K562 (cell line): ENCODE data around the gene NEUROD4. TPM values are rescaled to one million over a fixed set of nuclear protein-coding genes. Genes with fewer than 3 reads are reported as not detected.

Source experiments
- ATAC-seq: fragments of 200-7000 bp; cut with Tn5 transposase; 3 replicates; pipeline ENCODE4 v1.9.1; 2020; ENCODE audit warnings: moderate library complexity
- BruUV-seq: library from RNA; stranded (reverse); fragments of 400-500 nt; replicated peaks from 2 replicates; lab custom pipeline; 2021; lab: Mats Ljungman, UMichigan
- CTCF ChIA-PET: fragments of 300-600 bp; formaldehyde crosslinking; extraction: SDS; loops from one replicate; lab custom pipeline; 2021; ENCODE audit warnings: low intra/inter-chr PET ratio; lab: Yijun Ruan, JAX
- POLR2A ChIA-PET: fragments of 300-600, 350-650 bp; sonication (Branson Sonifier 250); formaldehyde crosslinking; extraction: SDS; loops from one replicate; lab custom pipeline; 2021; ENCODE audit warnings: antibody characterized with exemption, inconsistent platforms; lab: Yijun Ruan, JAX
- DNase-seq, 4 experiments: peaks; one replicate each; pipeline versions ENCODE4 v3.0.0 to v3.0.0-alpha.2; 2011 to 2018; ENCODE audit warnings: low spot score in 3 of 4, mixed read lengths in 3 of 4; ENCODE audit errors: extremely low read depth in 1 of 4
- FAIRE-seq: peaks from 2 replicates; lab custom pipeline; 2011; peaks lifted over from hg19 to GRCh38; lab: Jason Lieb, UNC
- H2AFZ ChIP-seq: 2 replicates; pipeline ENCODE4 v1.6.0; 2011; ENCODE audit warnings: low read depth, low read length, control low read depth, inconsistent platforms
- H3K27ac ChIP-seq: fragments of 200-600 bp; 3 replicates; pipeline ENCODE4 v1.8.0; 2011; ENCODE audit warnings: low read depth, mild to moderate bottlenecking, control low read depth, inconsistent platforms, low read length, moderate library complexity, mixed read lengths; ENCODE audit errors: extremely low read depth
- H3K27me3 ChIP-seq, 2 experiments: fragments of 300-600 bp in 1 of 2; 2 replicates in 1 of 2; 3 replicates in 1 of 2; pipeline versions ENCODE4 v1.6.0 to v1.8.0; 2011; ENCODE audit warnings: inconsistent platforms in 2 of 2, low read length in 2 of 2, mild to moderate bottlenecking in 1 of 2, mixed read lengths in 1 of 2, moderate library complexity in 1 of 2; ENCODE audit not compliant: control insufficient read depth in 2 of 2, insufficient read depth in 2 of 2
- H3K36me3 ChIP-seq: fragments of 300-600 bp; 3 replicates; pipeline ENCODE4 v1.8.0; 2011; ENCODE audit warnings: mild to moderate bottlenecking, low read length, inconsistent platforms; ENCODE audit not compliant: control insufficient read depth, insufficient read depth
- H3K4me1 ChIP-seq, 2 experiments: fragments of 200-600 bp in 1 of 2; replicated peaks in 1 of 2; 2 replicates in 1 of 2; 3 replicates in 1 of 2; pipeline versions ENCODE4 v1.5.1 to v1.8.0; 2011; ENCODE audit warnings: inconsistent platforms in 2 of 2, low read length in 2 of 2, mild to moderate bottlenecking in 1 of 2, mixed read lengths in 1 of 2, moderate library complexity in 1 of 2; ENCODE audit not compliant: control insufficient read depth in 2 of 2, insufficient read depth in 2 of 2
- H3K4me2 ChIP-seq: 2 replicates; pipeline ENCODE4 v1.6.1; 2011; ENCODE audit warnings: low read length, control low read depth, inconsistent platforms, mixed read lengths; ENCODE audit not compliant: insufficient read depth
- H3K4me3 ChIP-seq: fragments of 200-600 bp; sonication (generic), shearing (Covaris generic); 2 replicates; pipeline ENCODE4 v1.5.1; 2016; ENCODE audit warnings: control low read depth, inconsistent platforms
- H3K79me2 ChIP-seq: fragments of 200-600 bp; 3 replicates; pipeline ENCODE4 v1.8.0; 2011; ENCODE audit warnings: low read length, inconsistent platforms; ENCODE audit not compliant: control insufficient read depth, insufficient read depth
- H3K9ac ChIP-seq, 2 experiments: 2 replicates each; pipeline versions ENCODE4 v1.6.0 to v1.6.1; 2011; ENCODE audit warnings: low read depth in 2 of 2, low read length in 2 of 2, control low read depth in 1 of 2, inconsistent platforms in 1 of 2, mild to moderate bottlenecking in 1 of 2, mixed read lengths in 1 of 2; ENCODE audit not compliant: insufficient read depth in 1 of 2
- H3K9me1 ChIP-seq: one replicate; pipeline ENCODE4 v1.6.0; 2011; ENCODE audit warnings: inconsistent platforms, mild to moderate bottlenecking, low read length, moderate library complexity; ENCODE audit not compliant: control insufficient read depth, insufficient read depth
- H3K9me3 ChIP-seq: replicated peaks from 2 replicates; pipeline ENCODE4 v1.5.1; 2011; ENCODE audit warnings: low read depth, low read length, inconsistent platforms; ENCODE audit not compliant: control insufficient read depth, insufficient read depth
- H4K20me1 ChIP-seq: replicated peaks from 2 replicates; pipeline ENCODE4 v1.6.1; 2011; ENCODE audit warnings: low read length, inconsistent platforms, mixed read lengths; ENCODE audit not compliant: control insufficient read depth, insufficient read depth
- CAMTA2 ChIP-seq: fragments of 250-450 bp; sonication (Bioruptor Pico); conservative IDR thresholded peaks from 2 replicates; pipeline ENCODE4 v1.5.1; 2022
- CBX5 ChIP-seq: IDR thresholded peaks from 2 replicates; pipeline ENCODE4 v1.6.1; 2014; ENCODE audit warnings: low read depth, borderline replicate concordance
- CREM ChIP-seq: IDR thresholded peaks from 2 replicates; pipeline ENCODE4 v1.6.1; 2014; ENCODE audit warnings: antibody characterized with exemption, low read depth
- DDX20 ChIP-seq: fragments of 450-650 bp; IDR thresholded peaks from 2 replicates; pipeline ENCODE4 v1.6.1; 2016; ENCODE audit warnings: missing genetic modification characterization, low read depth, mild to moderate bottlenecking, missing compliant biosample characterization, moderate library complexity
- EGR1 ChIP-seq: fragments of 450-650 bp; conservative IDR thresholded peaks from 2 replicates; pipeline ENCODE4 v1.6.1; 2017; ENCODE audit warnings: mild to moderate bottlenecking
- FOXP1 ChIP-seq: sonication (generic); formaldehyde crosslinking; IDR thresholded peaks from 2 replicates; pipeline ENCODE4 v1.8.0; 2022; ENCODE audit warnings: mild to moderate bottlenecking, missing genetic modification reagents
- GATAD2A ChIP-seq: fragments of 450-650 bp; IDR thresholded peaks from 2 replicates; pipeline ENCODE4 v1.6.1; 2017
- KLF16 ChIP-seq: IDR thresholded peaks from 2 replicates; pipeline ENCODE4 v1.6.1; 2016; ENCODE audit warnings: antibody characterized with exemption
- MCM3 ChIP-seq: fragments of 450-650 bp; IDR thresholded peaks from 2 replicates; pipeline ENCODE4 v1.6.1; 2016
- NFE2L1 ChIP-seq: fragments of 450-650 bp; IDR thresholded peaks from 2 replicates; pipeline ENCODE4 v1.6.1; 2016; ENCODE audit warnings: missing genetic modification characterization, low read depth, mild to moderate bottlenecking, missing compliant biosample characterization, moderate library complexity, borderline replicate concordance
- NR2F6 ChIP-seq: fragments of 450-650 bp; formaldehyde crosslinking; IDR thresholded peaks from 2 replicates; pipeline ENCODE4 v1.4.0; 2020; ENCODE audit warnings: mild to moderate bottlenecking
- RAD21 ChIP-seq, 2 experiments: fragments of 250-450 bp in 1 of 2; fragments of 450-650 bp in 1 of 2; sonication (Bioruptor Pico) in 1 of 2; formaldehyde crosslinking in 1 of 2; IDR thresholded peaks in 1 of 2; conservative IDR thresholded peaks in 1 of 2; 2 replicates each; pipeline versions ENCODE4 v1.4.0 to v1.8.0; 2020 to 2022; ENCODE audit warnings: mild to moderate bottlenecking in 2 of 2, moderate library complexity in 1 of 2
- RB1 ChIP-seq: fragments of 450-650 bp; IDR thresholded peaks from 2 replicates; pipeline ENCODE4 v1.6.1; 2017; ENCODE audit warnings: low read depth, mild to moderate bottlenecking
- RBM34 ChIP-seq: fragments of 200-400 bp; formaldehyde crosslinking; IDR thresholded peaks from 2 replicates; pipeline ENCODE4 v1.6.1; 2018; ENCODE audit warnings: low read length, borderline replicate concordance; ENCODE audit not compliant: insufficient read depth
- RUNX1 ChIP-seq: sonication (generic); IDR thresholded peaks from 2 replicates; pipeline ENCODE4 v1.6.1; 2016; ENCODE audit warnings: antibody characterized with exemption, low read depth
- SRF ChIP-seq, 2 experiments: fragments of 250-450, 450-650 bp in 1 of 2; sonication (Bioruptor Pico) in 1 of 2; sonication (generic) in 1 of 2; formaldehyde crosslinking; IDR thresholded peaks; 2 replicates each; pipeline versions ENCODE4 v1.5.0 to v1.5.1; 2020 to 2022; ENCODE audit warnings: mild to moderate bottlenecking in 1 of 2, missing genetic modification reagents in 1 of 2
- TAF9B ChIP-seq: fragments of 450-650 bp; IDR thresholded peaks from 2 replicates; pipeline ENCODE4 v1.6.1; 2018; ENCODE audit warnings: mild to moderate bottlenecking; ENCODE audit not compliant: partially characterized antibody
- YY1 ChIP-seq, 3 experiments: IDR thresholded peaks; 2 replicates each; pipeline ENCODE4 v1.6.1; 2011; ENCODE audit warnings: low read length in 2 of 3, mild to moderate bottlenecking in 2 of 3, moderate library complexity in 2 of 3, borderline replicate concordance in 1 of 3, control low read depth in 1 of 3, low read depth in 1 of 3; ENCODE audit not compliant: insufficient read depth in 3 of 3, insufficient replicate concordance in 2 of 3, control insufficient read depth in 1 of 3, insufficient read length in 1 of 3; ENCODE audit errors: extremely low read depth in 1 of 3
- ZNF134 ChIP-seq: fragments of 250-450 bp; sonication (Bioruptor Pico); conservative IDR thresholded peaks from 2 replicates; pipeline ENCODE4 v1.4.0; 2020
- ZNF347 ChIP-seq: fragments of 450-650 bp; formaldehyde crosslinking; IDR thresholded peaks from 2 replicates; pipeline ENCODE4 v1.4.0; 2020; ENCODE audit warnings: low read depth, mild to moderate bottlenecking, moderate library complexity
- ZNF408 ChIP-seq: fragments of 250-450 bp; sonication (Bioruptor Pico); IDR thresholded peaks from 2 replicates; pipeline ENCODE4 v1.4.0; 2020; ENCODE audit warnings: low read depth, mild to moderate bottlenecking, moderate library complexity
- WGBS: fragments of 100-300 bp; shearing (Covaris generic); methylation state at CpG from one replicate; pipeline ENCODE4 v1.1.6; 2016; ENCODE audit warnings: low coverage, mixed read lengths; ENCODE audit not compliant: insufficient coverage; ENCODE audit errors: missing lambda C conversion rate; 5-methylcytosine and 5-hydroxymethylcytosine counted together
- in situ Hi-C: fragments of 300-500 bp; cut with MboI; formaldehyde crosslinking; loops from 4 replicates; pipeline ENCODE4 v1.15.0; 2018; ENCODE audit warnings: inconsistent platforms, mixed read lengths
- intact Hi-C: fragments of 100-400 bp; cut with micrococcal nuclease; formaldehyde crosslinking; loops from 2 replicates; pipeline ENCODE4 v1.14.2; 2022
- polyA plus RNA-seq, 8 experiments: library from polyadenylated mRNA; depleted of rRNA in 4 of 8; stranded (reverse) in 5 of 8; unstranded in 3 of 8; fragments of >200 nt; fragmentation: Nextera tagmentation in 2 of 8; fragmentation: Illumina TruSeq in 1 of 8; extraction: Ambion mirVana in 2 of 8; extraction: Trizol in 1 of 8; gene quantifications; 2 replicates each; pipeline versions ENCODE4 v1.2.1 to v1.2.3, GENCODE V29; 2011 to 2014; ENCODE audit warnings: inconsistent platforms in 1 of 8, missing spikeins in 1 of 8
- total RNA-seq, 7 experiments: library from RNA; depleted of rRNA in 6 of 7; stranded (reverse); fragments of >200 nt in 6 of 7; fragmentation: Illumina TruSeq in 2 of 7; extraction: Trizol in 2 of 7; gene quantifications; 2 replicates each; pipeline versions ENCODE4 v1.2.1 to v1.2.3, GENCODE V29; 2011 to 2021; ENCODE audit warnings: low replicate concordance in 1 of 7
- TF ChIP-seq, protein P1 (sequence below): fragments of 450-650 bp; formaldehyde crosslinking; IDR thresholded peaks from 2 replicates; pipeline ENCODE4 v1.4.0; 2020; ENCODE audit warnings: mild to moderate bottlenecking, mixed read lengths

Gene NEUROD4
- total and polyA plus RNA-seq, 9 of the 15 experiments (the other 6 are each of a cell fraction or from before 2014, with no cell fraction given), result not detected

DNA sequence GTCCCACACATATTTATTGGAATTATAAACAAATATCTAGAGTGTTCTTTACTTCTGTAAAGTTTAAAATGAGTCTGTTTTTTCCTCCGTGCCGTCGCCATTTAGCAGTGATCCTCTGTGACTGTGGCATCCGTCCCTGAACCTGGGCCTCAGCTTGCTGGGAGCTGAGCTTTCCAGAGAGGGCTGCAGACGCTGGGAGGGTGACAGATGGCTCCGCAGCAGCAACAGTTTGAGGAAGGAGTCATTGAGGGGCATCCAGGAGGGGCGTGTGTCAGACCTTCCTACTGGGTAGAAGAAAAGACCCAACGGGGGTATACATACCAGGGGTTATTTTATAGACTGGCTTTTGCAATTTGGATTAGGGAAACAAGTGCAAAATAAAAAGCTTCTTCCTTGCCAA lies 47.9 kb downstream of the NEUROD4 start (continued):
- TF ChIP-seq, protein P1, sequence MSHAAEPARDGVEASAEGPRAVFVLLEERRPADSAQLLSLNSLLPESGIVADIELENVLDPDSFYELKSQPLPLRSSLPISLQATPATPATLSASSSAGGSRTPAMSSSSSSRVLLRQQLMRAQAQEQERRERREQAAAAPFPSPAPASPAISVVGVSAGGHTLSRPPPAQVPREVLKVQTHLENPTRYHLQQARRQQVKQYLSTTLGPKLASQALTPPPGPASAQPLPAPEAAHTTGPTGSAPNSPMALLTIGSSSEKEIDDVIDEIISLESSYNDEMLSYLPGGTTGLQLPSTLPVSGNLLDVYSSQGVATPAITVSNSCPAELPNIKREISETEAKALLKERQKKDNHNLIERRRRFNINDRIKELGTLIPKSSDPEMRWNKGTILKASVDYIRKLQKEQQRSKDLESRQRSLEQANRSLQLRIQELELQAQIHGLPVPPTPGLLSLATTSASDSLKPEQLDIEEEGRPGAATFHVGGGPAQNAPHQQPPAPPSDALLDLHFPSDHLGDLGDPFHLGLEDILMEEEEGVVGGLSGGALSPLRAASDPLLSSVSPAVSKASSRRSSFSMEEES, result no peak
- TF ChIP-seq RBM34 (no peak), RUNX1 (no peak), EGR1 (no peak), ZNF408 (CRISPR knock-in tag) (no peak), NFE2L1 (tag) (no peak), CAMTA2 (CRISPR knock-in tag) (no peak), FOXP1 (no peak), KLF16 (no peak)
- TF ChIP-seq, all 486 proteins: peak for 0

DNA sequence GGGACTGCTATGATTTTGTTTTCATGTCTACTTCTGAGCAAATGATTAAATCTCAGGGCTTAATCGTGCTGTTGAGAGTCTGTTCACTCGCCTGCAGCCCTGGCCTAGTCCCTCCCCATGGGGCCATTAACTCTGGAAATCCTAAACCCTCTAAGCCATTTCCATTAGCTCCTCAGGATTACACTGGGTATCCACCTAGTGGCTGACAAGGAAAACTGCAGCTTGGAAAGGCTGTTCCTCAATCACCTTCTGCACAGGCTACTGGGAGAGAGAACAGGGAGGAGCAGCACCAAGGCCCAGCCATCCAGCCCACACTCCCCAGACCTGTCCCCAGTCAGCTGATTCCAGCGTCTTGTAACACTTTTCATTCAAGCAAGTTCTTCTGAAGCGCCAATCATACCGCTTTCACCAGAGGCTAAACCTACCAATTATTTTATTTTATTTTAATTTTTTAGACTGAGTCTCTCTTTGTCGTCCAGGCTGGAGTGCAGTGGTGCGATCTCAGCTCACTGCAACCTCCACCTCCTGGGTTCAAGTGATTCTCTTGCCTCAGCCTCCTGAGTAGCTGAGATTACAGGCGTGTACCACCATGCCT lies 48.7 kb downstream of the NEUROD4 start:
- Histone ChIP-seq H3K79me2 (no peaks in the 10 kb centered on the region), H3K9me1 (no peaks in the 10 kb centered on the region), H3K4me3 (no peak overlapping the region), H2AFZ (no peak overlapping the region), H3K36me3 (no peaks in the 10 kb centered on the region), H3K27ac (no peak overlapping the region), H4K20me1 (no peaks in the 10 kb centered on the region), H3K9ac (no peak overlapping the region), H3K9me3 (no peaks in the 10 kb centered on the region), H3K4me1 (no peaks in the 10 kb centered on the region), H3K4me2 (no peak overlapping the region), H3K27me3 (peaks cover 0 to 5% of the 10 kb centered on the region in 2 experiments; a peak in 1 of 5 replicates)
- WGBS, result 6% methylated on average over 8 of the region's 8 CpGs
- intact Hi-C loops (loop anchor here (1.0 kb wide), 1 partner anchor 75 kb away; no protein-coding TSS in a partner anchor), in situ Hi-C loops (loop anchor here (10.0 kb wide), 1 partner anchor 324 kb away; no protein-coding TSS in a partner anchor)
- ATAC-seq (peak; percentile 96), FAIRE-seq (peak; percentile 94), DNase-seq (peak; percentile 63 to 69 (median 64))
- POLR2A ChIA-PET, result interaction anchor here (0.6 kb wide), 2 partner anchors 349 to 366 kb away, joined by 3 read pairs; no protein-coding TSS in a partner anchor
- no TSS peak for BruUV-seq
- CTCF ChIA-PET, result interaction anchor here (1.1 to 6.6 kb wide), 3 partner anchors 75 to 320 kb away, joined by 4 to 97 read pairs (median 4); no protein-coding TSS in a partner anchor
- TF ChIP-seq GATAD2A (no peak), CREM (no peak), RAD21 (CRISPR knock-in tag; conservative IDR thresholded peaks at IDR 0.05 in 1 of 2, IDR thresholded peaks at IDR 0.05 in 1 of 2) (peak; percentile 74 to 77), DDX20 (tag) (no peak), YY1 (IDR thresholded peaks at IDR 0.05; ENCODE audit: borderline replicate concordance in 1 of 3, control insufficient read depth in 1 of 3, extremely low read depth in 1 of 3, insufficient read depth in 3 of 3, insufficient read length in 1 of 3, insufficient replicate concordance in 2 of 3, low read depth in 1 of 3, low read length in 2 of 3) (peak in 1 of 3 experiments; percentile 23), TAF9B (no peak), RB1 (0 out of 2 replicates have a peak, but pooled peaks have one; percentile 19), NR2F6 (no peak), ZNF347 (CRISPR knock-in tag) (no peak), SRF (CRISPR knock-in tag; IDR thresholded peaks at IDR 0.05) (peak in 1 of 2 experiments; percentile 41; a peak in 1 of 4 replicates), CBX5 (no peak), ZNF134 (CRISPR knock-in tag) (no peak), MCM3 (no peak)
